Measurements from ENCODE around the gene RASGRP2.

RASGRP2 gene

GRCh38 chr11:64713781-64714363 lies 30.1 kb downstream of the RASGRP2 start:
- in situ Hi-C loops (cut with HindIII; ENCODE audit: low pct_ligation_motif_present, low sequenced_read_pairs): no loop called here
- Histone ChIP-seq H3K4me3 (ENCODE audit: low read depth, low read length) (no peak overlapping the region), H3K36me3 (replicated peaks) (no peaks in the 10 kb centered on the region), H3K27me3 (replicated peaks) (peaks cover 48% of the 10 kb centered on the region), H3K27ac (no peak overlapping the region)
- no peak for DNase-seq
- no peak for TF ChIP-seq CTCF (IDR thresholded peaks at IDR 0.05; ENCODE audit: low read depth, low read length, missing control alignments)

GRCh38 chr11:64713016-64713707 lies 30.8 kb downstream of the RASGRP2 start:
- Histone ChIP-seq H3K36me3 (replicated peaks) (no peaks in the 10 kb centered on the region), H3K27me3 (replicated peaks) (peaks cover 46% of the 10 kb centered on the region), H3K27ac (no peak overlapping the region), H3K4me3 (ENCODE audit: low read depth, low read length) (no peak overlapping the region)
- no peak for DNase-seq
- TF ChIP-seq CTCF (IDR thresholded peaks at IDR 0.05; ENCODE audit: low read depth, low read length, missing control alignments): no peak
- in situ Hi-C loops (cut with HindIII; ENCODE audit: low pct_ligation_motif_present, low sequenced_read_pairs): no loop called here

GRCh38 chr11:64712430-64713015 lies 31.4 kb downstream of the RASGRP2 start:
- no peak for TF ChIP-seq CTCF (IDR thresholded peaks at IDR 0.05; ENCODE audit: low read depth, low read length, missing control alignments)
- in situ Hi-C loops (cut with HindIII; ENCODE audit: low pct_ligation_motif_present, low sequenced_read_pairs): no loop called here
- H3K27me3 ChIP-seq (replicated peaks): peaks cover 45% of the 10 kb centered on the region
- H3K36me3 ChIP-seq (replicated peaks): no peaks in the 10 kb centered on the region
- no peak overlapping the region for H3K4me3 ChIP-seq (ENCODE audit: low read depth, low read length)
- DNase-seq: no peak
- H3K27ac ChIP-seq: no peak overlapping the region

GRCh38 chr11:64711956-64712362 lies 32.0 kb downstream of the RASGRP2 start:
- H3K36me3 ChIP-seq (replicated peaks): no peaks in the 10 kb centered on the region
- H3K4me3 ChIP-seq (ENCODE audit: low read depth, low read length): no peak overlapping the region
- no peak for TF ChIP-seq CTCF (IDR thresholded peaks at IDR 0.05; ENCODE audit: low read depth, low read length, missing control alignments)
- DNase-seq: no peak
- in situ Hi-C loops (cut with HindIII; ENCODE audit: low pct_ligation_motif_present, low sequenced_read_pairs): no loop called here
- H3K27me3 ChIP-seq (replicated peaks): peaks cover 39% of the 10 kb centered on the region
- H3K27ac ChIP-seq: no peak overlapping the region

- Histone ChIP-seq H3K36me3 (replicated peaks) (no peaks in the 10 kb centered on the region), H3K27me3 (replicated peaks) (peaks cover 35% of the 10 kb centered on the region), H3K27ac (no peak overlapping the region), H3K4me3 (ENCODE audit: low read depth, low read length) (no peak overlapping the region)
- DNase-seq: no peak
- in situ Hi-C loops (cut with HindIII; ENCODE audit: low pct_ligation_motif_present, low sequenced_read_pairs): no loop called here
- no peak for TF ChIP-seq CTCF (IDR thresholded peaks at IDR 0.05; ENCODE audit: low read depth, low read length, missing control alignments)
These were observed 32.6 kb downstream of the RASGRP2 start for GRCh38 chr11:64711138-64711955.

Measured in brain microvascular endothelial cell (primary cell).